ENCODE measurements around the gene NPIPB2. TPM values are rescaled to one million over a fixed set of nuclear protein-coding genes. Genes with fewer than 3 reads are reported as not detected.

NPIPB2 gene
- total and polyA plus RNA-seq, 2 of the 8 experiments (the other 6 are each of a cell fraction or from before 2014, with no cell fraction given), result 7.5 to 8.3 TPM

GRCh38 chr16:11988258-11988978, 46.6 kb upstream of the NPIPB2 start (continued):
- no peak for TF ChIP-seq CHD7 (IDR thresholded peaks at IDR 0.05; ENCODE audit: insufficient replicate concordance, low read length)
- TF ChIP-seq SIN3A (conservative IDR thresholded peaks at IDR 0.05 in 1 of 2, IDR thresholded peaks at IDR 0.05 in 1 of 2; ENCODE audit: low read depth in 1 of 2, low read length in 2 of 2), result no peak
- no peak for TF ChIP-seq HDAC6 (IDR thresholded peaks at IDR 0.05; ENCODE audit: low read depth, low read length)
- no peak for TF ChIP-seq POU5F1 (IDR thresholded peaks at IDR 0.05; ENCODE audit: low read depth, low read length)
- TF ChIP-seq JUN (IDR thresholded peaks at IDR 0.05; ENCODE audit: low read depth, low read length), result no peak
- no peak for TF ChIP-seq SIRT6 (IDR thresholded peaks at IDR 0.05; ENCODE audit: low read length)
- TF ChIP-seq JUND (IDR thresholded peaks at IDR 0.05; ENCODE audit: low read length), result no peak
- no peak for TF ChIP-seq GTF2F1 (IDR thresholded peaks at IDR 0.05; ENCODE audit: borderline replicate concordance, low read depth, low read length)
- no peak for TF ChIP-seq NRF1 (IDR thresholded peaks at IDR 0.05; ENCODE audit: low read depth, low read length)

All from H1 (cell line).